ENCODE data around the gene SVOPL.

DNA sequence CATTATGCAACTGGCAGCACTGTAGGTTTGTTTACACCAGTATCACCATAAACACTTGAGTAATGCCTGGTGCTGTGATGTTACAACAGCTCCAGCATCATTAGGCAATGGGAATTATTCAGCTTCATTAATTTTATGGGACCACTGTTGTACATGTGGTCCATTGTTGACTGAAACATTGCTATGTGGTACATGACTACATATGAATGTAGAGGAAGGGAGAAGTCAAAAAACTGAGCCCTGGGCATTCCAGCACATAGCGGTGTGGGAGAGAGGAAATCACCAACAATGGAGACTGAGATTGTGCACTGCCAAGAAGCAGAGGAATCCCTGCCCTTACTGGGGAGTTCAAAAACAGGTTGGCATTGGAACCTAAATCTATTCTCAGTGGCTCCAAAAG is 152.1 kb downstream of the SVOPL start:
- TF ChIP-seq, protein P1, sequence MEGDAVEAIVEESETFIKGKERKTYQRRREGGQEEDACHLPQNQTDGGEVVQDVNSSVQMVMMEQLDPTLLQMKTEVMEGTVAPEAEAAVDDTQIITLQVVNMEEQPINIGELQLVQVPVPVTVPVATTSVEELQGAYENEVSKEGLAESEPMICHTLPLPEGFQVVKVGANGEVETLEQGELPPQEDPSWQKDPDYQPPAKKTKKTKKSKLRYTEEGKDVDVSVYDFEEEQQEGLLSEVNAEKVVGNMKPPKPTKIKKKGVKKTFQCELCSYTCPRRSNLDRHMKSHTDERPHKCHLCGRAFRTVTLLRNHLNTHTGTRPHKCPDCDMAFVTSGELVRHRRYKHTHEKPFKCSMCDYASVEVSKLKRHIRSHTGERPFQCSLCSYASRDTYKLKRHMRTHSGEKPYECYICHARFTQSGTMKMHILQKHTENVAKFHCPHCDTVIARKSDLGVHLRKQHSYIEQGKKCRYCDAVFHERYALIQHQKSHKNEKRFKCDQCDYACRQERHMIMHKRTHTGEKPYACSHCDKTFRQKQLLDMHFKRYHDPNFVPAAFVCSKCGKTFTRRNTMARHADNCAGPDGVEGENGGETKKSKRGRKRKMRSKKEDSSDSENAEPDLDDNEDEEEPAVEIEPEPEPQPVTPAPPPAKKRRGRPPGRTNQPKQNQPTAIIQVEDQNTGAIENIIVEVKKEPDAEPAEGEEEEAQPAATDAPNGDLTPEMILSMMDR (IDR thresholded peaks at IDR 0.05), result no peak
- TF ChIP-seq POLR2AphosphoS5 (IDR thresholded peaks at IDR 0.05; ENCODE audit: low read depth, low read length), result no peak
